PFSK-1 (cell line): ENCODE measurements around the gene VENTX.

ENCODE experiments used
- POLR2AphosphoS5 ChIP-seq: IDR thresholded peaks from 2 replicates; pipeline ENCODE4 v1.6.1; 2012; ENCODE audit warnings: low read depth, mild to moderate bottlenecking, control low read depth, low read length, moderate library complexity
- REST ChIP-seq, 2 experiments: IDR thresholded peaks; 2 replicates each; pipeline versions ENCODE4 v1.6.1 to v1.8.0; 2011 to 2012; ENCODE audit warnings: low read depth in 2 of 2, low read length in 2 of 2, control low read depth in 1 of 2, inconsistent platforms in 1 of 2, mild to moderate bottlenecking in 1 of 2, moderate library complexity in 1 of 2; ENCODE audit not compliant: insufficient read depth in 1 of 2

- TF ChIP-seq POLR2AphosphoS5: no peak
- no peak for TF ChIP-seq REST (IDR thresholded peaks at IDR 0.05; ENCODE audit: insufficient read depth in 1 of 2, low read depth in 2 of 2, low read length in 2 of 2)
Observed at GRCh38 chr10:133260895-133261725, 23.5 kb downstream of the VENTX start.
